Fibroblast of skin of right biceps (primary cell): ENCODE data around the gene PLSCR3.

Source experiments
- DNase-seq: peaks from one replicate; pipeline ENCODE4 v3.0.0-alpha.2; 2013

The PLSCR3 gene

GRCh38 chr17:7426203-7426863, 32.0 kb upstream of the PLSCR3 start:
- no peak for DNase-seq

- DNase-seq, result no peak
These were observed 31.4 kb upstream of the PLSCR3 start for GRCh38 chr17:7425756-7426155.

- no peak for DNase-seq
These were observed 31.0 kb upstream of the PLSCR3 start, which contains the start of gene SPEM2 for GRCh38 chr17:7425316-7425715. Gene SPEM2, plus strand, starts transcription at chr17:7425616. Its CDS starts 73 bp downstream, at chr17:7425689.

- no peak for DNase-seq
These were observed 29.4 kb upstream of the PLSCR3 start for GRCh38 chr17:7423679-7424078.

GRCh38 chr17:7421186-7421585, 26.9 kb upstream of the PLSCR3 start:
- no peak for DNase-seq

- DNase-seq, result no peak
These were observed 25.7 kb upstream of the PLSCR3 start, which contains the start of gene SPEM1 for GRCh38 chr17:7419819-7420610. Gene SPEM1, plus strand, starts transcription at chr17:7420324. Its CDS starts 61 bp downstream, at chr17:7420385.

- DNase-seq, result no peak
These were observed 24.3 kb upstream of the PLSCR3 start for GRCh38 chr17:7418472-7419152.

GRCh38 chr17:7417056-7417655, 22.8 kb upstream of the PLSCR3 start:
- DNase-seq, result no peak

GRCh38 chr17:7416323-7416722, 22.0 kb upstream of the PLSCR3 start:
- DNase-seq, result no peak

- no peak for DNase-seq
These were observed 21.5 kb upstream of the PLSCR3 start for GRCh38 chr17:7415784-7416183.

- no peak for DNase-seq
These were observed 20.5 kb upstream of the PLSCR3 start for GRCh38 chr17:7414837-7415236.

GRCh38 chr17:7413346-7413985, 19.1 kb upstream of the PLSCR3 start:
- DNase-seq, result peak; percentile 49

GRCh38 chr17:7411427-7411750, 17.1 kb upstream of the PLSCR3 start:
- no peak for DNase-seq

GRCh38 chr17:7410634-7411426, 16.5 kb upstream of the PLSCR3 start:
- DNase-seq, result no peak

- DNase-seq, result no peak
These were observed 15.4 kb upstream of the PLSCR3 start for GRCh38 chr17:7409716-7410115.

- no peak for DNase-seq
These were observed 14.5 kb upstream of the PLSCR3 start for GRCh38 chr17:7408863-7409262.

- DNase-seq, result no peak
These were observed 14.0 kb upstream of the PLSCR3 start for GRCh38 chr17:7408252-7408727.

GRCh38 chr17:7407485-7408251, 13.3 kb upstream of the PLSCR3 start, which contains the start of gene NLGN2:
Gene NLGN2, plus strand, starts transcription at chr17:7407845. Its CDS starts 411 bp downstream, at chr17:7408256.
- DNase-seq, result no peak

GRCh38 chr17:7407082-7407481, 12.8 kb upstream of the PLSCR3 start:
- no peak for DNase-seq

- DNase-seq, result no peak
These were observed 12.0 kb upstream of the PLSCR3 start for GRCh38 chr17:7406235-7406825.
